Measurements from ENCODE around the gene HMGN5.

The HMGN5 gene, protein sequence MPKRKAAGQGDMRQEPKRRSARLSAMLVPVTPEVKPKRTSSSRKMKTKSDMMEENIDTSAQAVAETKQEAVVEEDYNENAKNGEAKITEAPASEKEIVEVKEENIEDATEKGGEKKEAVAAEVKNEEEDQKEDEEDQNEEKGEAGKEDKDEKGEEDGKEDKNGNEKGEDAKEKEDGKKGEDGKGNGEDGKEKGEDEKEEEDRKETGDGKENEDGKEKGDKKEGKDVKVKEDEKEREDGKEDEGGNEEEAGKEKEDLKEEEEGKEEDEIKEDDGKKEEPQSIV

DNA sequence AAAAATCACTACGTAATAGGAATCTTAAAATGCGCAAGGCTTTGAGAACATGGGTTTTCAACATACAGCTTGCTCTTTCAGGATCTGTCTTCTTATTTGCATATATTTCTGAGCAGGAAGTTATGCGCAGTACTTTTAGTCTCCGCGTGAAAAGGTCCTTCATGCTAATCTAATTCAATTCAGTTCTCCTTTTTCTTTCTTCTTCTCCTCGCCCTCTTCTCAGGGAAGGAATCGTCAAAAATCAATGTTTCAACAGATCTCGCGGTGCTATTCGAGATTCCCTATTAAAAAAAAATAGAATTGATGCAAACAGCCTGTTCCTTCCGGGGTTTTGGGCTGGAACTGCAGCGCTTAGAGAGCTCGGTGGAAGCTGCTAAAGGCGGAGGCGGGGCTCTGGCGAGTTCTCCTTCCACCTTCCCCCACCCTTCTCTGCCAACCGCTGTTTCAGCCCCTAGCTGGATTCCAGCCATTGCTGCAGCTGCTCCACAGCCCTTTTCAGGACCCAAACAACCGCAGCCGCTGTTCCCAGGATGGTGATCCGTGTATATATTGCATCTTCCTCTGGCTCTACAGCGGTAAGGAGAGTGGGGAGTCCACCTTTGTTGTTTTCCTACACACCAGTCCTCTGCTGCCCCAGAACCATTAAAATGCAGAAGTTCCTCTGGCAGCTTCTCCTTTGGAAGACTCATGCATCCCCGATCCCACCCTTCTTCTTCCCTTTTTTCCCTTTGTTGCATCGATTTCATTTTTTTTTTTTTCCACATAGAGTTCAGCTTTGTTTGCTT, at the start of gene HMGN5, which contains the start of gene SH3BGRL:
HMGN5 (minus strand) TSS at position 243 of the 785 bp plus-strand sequence. CDS start 80,364 bp downstream, outside the sequence.
SH3BGRL (plus strand) TSS at position 432 of the 785 bp plus-strand sequence; CDS start at position 531, 99 bp downstream.
- intact Hi-C loops (cut with DNase I), result no loop called here
- DNase-seq, result peak; percentile 54 to 94 (median 68)

DNA sequence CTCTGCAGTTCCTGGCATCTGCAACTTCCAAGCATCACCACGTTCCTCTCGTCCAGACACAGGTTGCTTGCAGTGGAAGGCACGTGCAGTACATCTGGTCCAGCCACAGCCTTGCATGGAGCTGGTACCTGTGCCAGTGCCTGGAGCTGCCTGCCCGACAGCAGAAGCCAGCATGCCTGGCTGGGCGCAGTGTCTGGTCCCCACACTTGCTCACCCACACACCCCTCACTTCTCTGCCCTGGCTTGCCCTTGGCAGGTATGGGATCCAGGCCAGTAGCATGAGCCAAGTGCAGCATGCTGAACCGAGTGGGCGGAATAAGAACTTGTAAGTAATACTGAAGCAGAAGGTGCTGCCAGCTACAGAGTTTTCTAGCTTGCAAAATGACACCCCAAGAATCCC, 40.0 kb upstream of the HMGN5 start:
- intact Hi-C loops (cut with DNase I), result no loop called here
- DNase-seq, result peak in 2 of 10 donors; percentile 50

DNA sequence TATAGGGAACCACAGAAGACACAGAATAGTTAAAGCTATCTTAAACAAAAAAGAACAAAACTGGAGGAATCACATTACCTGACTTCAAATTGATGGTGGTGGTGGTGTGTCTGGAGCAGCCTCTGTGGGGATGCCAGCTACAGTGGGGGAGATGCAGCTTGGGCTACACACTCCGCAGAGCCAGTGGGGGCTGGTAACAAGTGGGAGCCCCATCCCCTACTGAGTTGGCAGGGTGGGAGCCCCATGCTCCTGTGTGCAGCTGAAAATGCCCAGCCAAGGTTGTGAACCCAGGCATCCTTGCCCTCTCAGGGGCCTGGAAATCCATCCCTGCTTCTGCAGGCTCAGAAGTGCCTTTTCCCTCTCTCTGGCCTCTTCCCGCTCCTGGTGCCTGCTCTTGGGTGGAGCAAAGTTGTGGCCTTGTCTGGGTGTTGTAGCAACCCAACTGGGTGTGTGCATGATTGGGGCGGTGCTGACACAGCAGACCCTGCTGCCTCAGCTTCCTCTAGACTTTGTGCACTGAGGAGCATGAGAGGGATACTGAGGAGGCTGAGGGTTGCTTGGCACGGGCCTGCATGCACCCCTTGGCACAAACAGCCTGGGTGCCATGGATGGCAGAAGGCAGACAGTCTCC, 39.1 kb upstream of the HMGN5 start:
- DNase-seq, result peak in 1 of 10 donors; percentile 68
- intact Hi-C loops (cut with DNase I), result no loop called here

DNA sequence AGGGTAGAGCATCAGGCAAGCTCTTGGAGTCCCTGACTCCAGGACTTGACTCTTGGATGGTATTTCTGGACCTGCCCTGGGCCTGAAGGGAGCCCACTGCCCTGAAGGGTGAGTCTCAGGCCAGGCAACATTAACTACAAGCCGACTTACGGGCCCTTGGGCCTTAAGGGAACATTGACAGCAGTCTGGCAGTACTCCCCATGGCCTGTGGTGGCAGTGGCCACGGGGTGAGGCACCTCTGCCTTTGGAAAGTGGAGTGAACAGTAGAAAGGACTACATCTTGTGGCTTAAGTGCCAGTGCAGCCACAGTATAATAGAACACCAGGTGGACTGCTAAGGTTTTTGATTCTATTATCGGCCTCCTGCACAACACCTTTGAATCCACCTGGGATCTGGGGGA, 36.5 kb upstream of the HMGN5 start:
- peak in 1 of 10 donors; percentile 39 for DNase-seq
- intact Hi-C loops (cut with DNase I), result no loop called here

DNA sequence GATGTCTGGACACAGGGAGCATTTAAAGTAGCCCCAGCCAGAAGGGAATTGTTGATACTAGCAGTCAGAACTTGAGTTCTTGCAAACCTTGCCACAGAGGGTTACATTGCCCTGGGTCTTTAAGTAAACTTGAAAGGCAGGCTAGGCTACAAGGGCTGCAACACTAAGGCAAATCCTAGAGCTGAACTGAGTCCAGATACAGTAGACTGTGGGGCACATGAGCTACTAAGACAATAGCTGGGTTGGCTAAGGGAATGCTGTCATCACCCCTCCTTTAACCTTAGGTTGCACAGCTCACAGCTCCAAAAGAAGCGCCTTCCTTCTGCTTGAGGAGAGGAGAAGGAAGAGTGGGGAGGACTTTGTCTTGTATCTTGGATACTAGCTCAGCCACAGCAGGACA, 35.8 kb upstream of the HMGN5 start:
- DNase-seq, result no peak
- intact Hi-C loops (cut with DNase I), result no loop called here

DNA sequence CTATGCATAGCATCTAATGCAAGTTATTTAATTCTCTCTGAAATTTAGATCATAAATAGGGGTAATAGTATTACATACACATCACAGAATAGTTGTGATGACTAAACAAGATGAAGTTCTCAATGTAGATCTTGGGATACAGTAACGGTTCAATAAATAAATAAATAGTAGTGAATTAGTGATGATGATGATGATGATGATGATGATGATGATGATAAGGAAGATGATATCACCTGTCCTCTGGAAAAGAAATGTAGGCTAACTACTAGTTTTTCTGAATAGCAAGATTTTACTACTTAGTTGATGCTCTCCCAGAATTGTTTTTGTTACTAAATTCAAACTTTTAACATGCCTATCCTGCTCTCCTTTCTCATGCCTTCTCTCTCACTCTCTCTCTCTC, 30.5 kb upstream of the HMGN5 start:
- intact Hi-C loops (cut with DNase I), result no loop called here
- no peak for DNase-seq

DNA sequence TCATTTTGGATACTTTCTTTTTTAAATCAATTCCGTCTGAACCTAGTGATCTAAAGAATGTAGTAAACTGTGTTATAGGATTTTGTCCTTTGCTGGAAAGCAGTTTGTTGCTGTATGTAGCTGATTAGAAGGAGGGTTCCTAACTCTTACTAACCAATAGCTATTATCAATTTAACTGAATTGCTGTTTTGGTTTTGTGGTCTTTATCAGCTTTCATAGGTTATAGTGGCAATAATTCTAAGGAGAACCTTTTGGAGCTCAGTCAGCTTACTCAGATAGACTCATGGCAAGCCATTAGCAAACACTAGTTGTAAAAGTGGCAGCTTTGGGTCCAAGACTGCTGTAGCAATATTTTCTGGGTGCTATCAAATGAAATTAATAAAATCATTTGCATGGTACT, 29.8 kb upstream of the HMGN5 start:
- intact Hi-C loops (cut with DNase I), result no loop called here
- no peak for DNase-seq

DNA sequence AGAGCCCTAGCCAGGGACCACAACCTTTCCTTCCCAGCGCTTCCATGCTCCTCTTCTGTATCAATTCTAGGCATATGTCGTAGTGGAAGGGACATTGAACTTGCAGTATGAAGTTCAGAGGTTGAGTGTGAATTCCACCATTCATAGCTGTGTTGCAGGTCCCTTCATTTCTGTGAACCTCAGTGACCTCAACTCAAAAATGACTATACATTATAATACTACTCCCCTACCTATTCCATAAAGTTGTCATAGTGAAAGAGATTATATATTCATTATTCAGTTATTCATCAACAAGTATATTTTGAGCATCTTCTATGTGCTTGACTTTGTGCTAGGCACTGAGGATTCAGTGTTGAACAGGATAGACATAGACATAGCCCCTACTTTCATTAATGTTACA, 28.2 kb upstream of the HMGN5 start:
- intact Hi-C loops (cut with DNase I), result no loop called here
- no peak for DNase-seq

DNA sequence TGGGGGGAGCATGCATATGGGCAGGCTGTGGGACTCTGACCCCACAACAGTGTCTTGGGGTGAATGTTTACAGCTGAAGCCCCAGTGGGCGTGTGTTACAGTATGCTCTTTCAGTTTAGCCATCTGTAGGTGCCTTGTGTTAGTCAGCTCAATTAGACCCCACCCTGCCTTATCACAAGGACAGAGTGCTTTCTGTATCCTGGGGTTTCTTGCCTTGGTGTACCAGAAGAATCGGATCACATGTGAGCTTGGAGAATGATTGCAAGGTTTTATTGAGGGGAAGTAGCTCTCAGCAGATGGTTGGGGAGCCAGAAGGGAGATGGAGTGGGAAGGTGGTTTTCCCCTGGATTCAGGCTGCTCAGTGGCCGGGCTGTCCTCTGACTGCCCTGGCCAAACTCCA, 27.5 kb upstream of the HMGN5 start:
- peak in 1 of 10 donors; percentile 40 for DNase-seq
- intact Hi-C loops (cut with DNase I), result no loop called here

DNA sequence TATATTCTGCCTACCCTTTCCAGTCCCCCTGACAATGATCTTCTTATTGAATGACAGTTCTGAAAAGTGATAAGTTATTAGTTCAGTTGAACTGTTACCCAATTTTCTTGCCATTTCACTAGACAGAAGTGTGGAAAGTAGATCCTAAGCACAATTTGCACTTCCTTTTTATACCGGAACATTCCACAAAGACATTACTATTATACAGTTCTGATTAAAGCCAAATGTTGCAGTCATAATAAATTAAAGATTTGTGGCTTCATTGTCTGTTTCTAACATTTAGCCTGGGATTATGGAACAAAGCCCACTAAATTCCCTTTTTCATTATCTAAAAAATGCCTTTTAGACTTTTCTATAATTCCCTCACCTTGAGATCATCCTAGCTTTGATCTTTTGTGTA, 14.0 kb upstream of the HMGN5 start:
- intact Hi-C loops (cut with DNase I), result no loop called here
- DNase-seq, result no peak

DNA sequence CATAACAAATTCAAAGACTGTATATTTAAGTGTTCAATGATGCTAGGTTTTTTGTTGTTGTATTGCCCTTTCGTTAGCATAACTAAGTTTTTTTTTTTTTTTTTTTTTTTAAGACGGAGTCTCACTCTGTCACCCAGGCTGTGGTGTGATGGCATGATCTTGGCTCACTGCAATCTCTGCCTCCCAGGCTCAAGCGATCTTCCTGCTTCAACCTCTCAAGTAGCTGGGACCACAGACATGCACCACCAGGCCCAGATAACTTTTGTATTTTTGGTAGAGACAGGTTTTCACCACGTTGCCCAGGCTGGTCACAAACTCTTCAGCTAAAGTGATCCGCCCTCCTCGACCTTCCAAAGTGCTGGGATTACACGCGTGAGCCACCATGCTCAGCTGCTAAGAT, 7.2 kb upstream of the HMGN5 start:
- intact Hi-C loops (cut with DNase I), result no loop called here
- DNase-seq, result peak in 1 of 10 donors; percentile 48

DNA sequence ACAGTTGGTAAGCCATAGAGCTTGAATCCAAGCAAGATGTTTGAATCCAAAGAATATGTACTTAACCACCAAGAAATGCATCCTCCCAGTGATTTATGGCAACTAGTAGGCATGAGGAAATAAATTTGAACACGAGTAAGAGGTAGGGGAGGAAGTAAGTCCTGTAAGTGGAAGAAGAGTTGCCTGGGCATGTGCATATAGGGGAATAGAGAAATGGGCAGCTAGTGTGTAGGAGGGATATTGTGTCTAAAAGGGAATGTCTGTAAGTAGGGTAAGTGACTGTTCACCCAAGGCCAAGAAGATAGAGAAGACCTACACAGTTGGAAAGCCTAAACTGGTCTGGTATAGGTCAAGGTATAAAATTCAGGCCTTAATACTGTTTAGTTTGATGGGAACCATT, 4.8 kb upstream of the HMGN5 start:
- intact Hi-C loops (cut with DNase I), result no loop called here
- DNase-seq, result no peak

DNA sequence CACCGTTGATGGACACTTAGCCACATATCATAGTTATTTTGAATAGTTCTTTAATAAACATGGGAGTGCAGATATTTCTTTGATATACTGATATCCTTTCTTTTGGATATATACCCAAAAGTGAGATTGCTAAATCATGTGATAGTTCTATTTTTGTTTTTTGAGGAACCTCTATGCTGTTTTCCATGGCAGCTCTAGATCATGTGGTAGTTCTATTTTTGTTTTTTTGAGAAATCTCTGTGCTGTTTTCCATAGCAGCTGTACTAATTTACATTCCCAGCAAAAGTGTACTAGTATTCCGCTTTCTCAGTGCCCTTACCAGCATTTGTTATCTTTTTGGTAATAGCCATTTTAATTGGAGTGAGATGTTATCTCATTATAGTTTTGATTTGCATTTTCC, 3.8 kb upstream of the HMGN5 start:
- intact Hi-C loops (cut with DNase I), result no loop called here
- no peak for DNase-seq

DNA sequence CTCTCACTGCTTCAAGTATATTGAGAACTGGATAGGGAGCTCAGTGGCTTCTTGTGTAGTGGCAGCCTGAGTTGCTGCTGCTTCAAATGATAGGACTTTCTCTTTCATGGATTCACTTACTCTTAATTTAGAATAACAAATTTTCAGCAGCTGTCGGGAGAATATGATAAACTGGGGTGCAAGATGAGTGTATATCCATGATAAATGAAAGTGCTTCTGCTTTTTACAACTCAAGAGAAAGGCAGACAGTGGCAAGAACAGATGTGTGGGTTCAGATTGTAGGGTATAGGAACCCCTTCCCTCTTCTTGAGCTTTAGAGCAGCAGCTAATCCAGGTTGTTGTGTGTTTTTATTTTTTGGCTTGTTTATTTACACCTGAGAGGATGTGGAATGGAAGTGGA, 1.2 kb upstream of the HMGN5 start:
- DNase-seq, result no peak
- intact Hi-C loops (cut with DNase I), result no loop called here

DNA sequence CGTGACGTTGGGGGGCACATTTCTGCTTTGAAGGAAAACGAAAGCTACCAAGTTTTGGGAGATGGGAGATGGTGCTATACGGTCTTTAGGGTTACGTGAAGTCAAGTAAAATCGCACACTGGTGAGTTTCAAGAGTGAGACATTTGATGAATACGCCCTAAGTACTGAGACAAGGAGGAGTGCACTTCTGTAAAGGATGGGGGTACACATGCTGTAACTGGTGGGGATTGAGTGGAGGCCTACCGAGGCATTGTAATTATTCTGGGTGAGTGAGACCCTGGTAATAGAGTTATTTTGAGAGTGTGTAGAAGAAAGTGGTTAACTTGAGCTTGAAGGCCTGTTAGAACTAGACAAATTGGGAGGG, 725 bp upstream of the HMGN5 start:
- intact Hi-C loops (cut with DNase I), result no loop called here
- no peak for DNase-seq

DNA sequence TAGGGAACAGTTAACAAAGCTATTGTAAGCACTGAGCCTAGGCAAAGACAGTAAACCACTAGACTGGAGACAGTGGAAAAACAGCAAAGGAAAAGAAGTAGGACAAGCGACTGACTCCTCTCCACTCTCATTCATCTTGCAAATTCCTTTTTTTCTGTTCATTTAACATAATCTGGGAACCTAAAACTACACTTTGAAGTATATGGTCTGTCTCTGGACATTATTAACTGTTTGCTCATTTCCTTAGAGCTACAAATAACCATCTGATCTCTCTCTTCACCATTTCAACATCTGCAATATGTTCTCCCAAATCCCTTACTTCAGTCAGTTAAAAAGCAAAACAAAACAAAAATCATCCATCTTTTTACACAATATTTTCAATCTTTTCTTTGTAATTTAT, 642 bp downstream of the HMGN5 start:
- intact Hi-C loops (cut with DNase I), result no loop called here
- no peak for DNase-seq

DNA sequence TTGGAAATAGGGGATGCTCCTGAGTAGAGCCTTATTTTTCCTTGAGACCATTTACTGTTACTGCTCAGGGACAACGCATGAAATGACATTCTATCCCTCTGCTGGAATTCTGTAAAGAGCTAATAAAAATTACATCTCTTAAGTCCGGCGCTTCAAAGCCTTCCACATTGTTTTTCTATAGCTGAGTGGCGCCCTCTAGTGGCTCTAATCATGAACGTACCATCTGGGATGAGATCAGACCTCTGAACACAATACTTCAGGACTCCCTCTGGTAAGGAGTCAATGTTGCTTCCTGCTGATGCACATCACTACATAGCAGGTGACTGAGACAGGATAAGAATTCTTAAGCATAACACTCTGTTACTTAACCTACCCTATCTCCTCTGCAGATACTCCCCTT, 6.0 kb downstream of the HMGN5 start:
- intact Hi-C loops (cut with DNase I), result no loop called here
- DNase-seq, result peak in 4 of 10 donors; percentile 22 to 59 (median 43)

DNA sequence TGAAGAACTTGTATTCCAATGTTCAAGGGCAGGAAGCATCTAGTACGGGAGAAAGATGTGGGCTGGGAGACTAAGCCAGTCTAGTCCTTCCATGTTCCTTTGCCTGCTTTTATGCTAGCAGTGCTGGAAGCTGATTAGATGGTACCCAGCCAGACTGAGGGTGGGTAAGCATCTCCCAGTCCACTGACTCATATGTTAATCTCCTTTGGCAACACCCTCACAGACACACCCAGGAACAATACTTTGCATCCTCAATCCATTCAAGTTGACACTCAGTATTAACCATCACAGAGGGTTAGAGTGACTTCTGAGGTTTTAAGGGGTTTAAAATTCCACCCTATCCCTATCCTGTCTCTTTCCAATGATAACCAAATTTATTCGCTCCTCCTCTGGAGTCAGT, 6.5 kb downstream of the HMGN5 start:
- DNase-seq, result no peak
- intact Hi-C loops (cut with DNase I), result no loop called here

DNA sequence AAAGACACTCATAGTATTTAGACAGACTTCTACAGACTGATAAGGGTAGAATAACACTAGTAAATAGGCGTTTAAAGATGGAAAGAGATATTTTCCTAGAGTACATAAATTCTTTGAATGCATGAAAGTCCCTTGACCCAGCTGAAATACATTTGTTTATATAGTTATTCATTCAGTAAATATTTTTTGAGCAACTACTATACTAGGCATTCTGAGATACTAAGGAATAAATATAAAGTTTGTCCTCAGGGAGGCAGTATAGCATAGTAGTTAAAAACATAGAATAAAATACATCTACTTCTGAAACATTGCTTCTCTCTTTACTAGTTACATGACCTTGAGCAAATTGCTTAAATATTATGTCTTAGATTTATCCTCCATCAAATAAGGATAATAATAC, 27.4 kb downstream of the HMGN5 start:
- DNase-seq, result no peak

DNA sequence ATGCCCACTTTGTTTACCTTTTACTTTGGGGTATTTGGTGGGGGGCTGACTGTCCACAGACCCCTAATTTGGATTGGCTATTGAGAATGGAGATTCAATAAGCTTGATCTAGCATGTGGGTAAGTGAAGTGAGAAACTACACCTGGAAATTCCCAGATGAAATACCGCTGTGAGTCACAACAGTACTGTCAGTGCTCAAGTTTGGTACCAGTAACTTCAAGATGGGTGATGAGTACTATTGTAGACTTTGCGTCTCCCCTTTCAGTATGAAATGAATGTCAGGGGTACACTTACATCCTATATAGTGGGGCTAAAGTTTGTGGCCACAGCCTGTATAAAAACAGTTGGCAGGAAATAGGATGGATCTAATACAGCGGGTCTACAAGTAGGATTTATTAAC, 33.3 kb downstream of the HMGN5 start:
- intact Hi-C loops (cut with DNase I), result no loop called here
- no peak for DNase-seq

More for the DNA sequence above, 27.4 kb downstream of the HMGN5 start:
- intact Hi-C loops (cut with DNase I), result loop anchor here (5.0 kb wide), 1 partner anchor 203 kb away; no protein-coding TSS in a partner anchor
